HUES64 (cell line): ENCODE results near the gene GZMM.

Experiments used
- H3K27ac ChIP-seq: 2 replicates; pipeline ENCODE4 v1.7.0; 2013; ENCODE audit warnings: low read depth, low read length, inconsistent platforms
- H3K27me3 ChIP-seq: 2 replicates; pipeline ENCODE4 v1.6.1; 2013; ENCODE audit warnings: mild to moderate bottlenecking, low read length; ENCODE audit not compliant: insufficient read depth
- H3K36me3 ChIP-seq: 2 replicates; pipeline ENCODE4 v1.6.1; 2013; ENCODE audit warnings: mild to moderate bottlenecking, low read length; ENCODE audit not compliant: insufficient read depth
- H3K4me1 ChIP-seq: 2 replicates; pipeline ENCODE4 v1.6.1; 2013; ENCODE audit warnings: mild to moderate bottlenecking, low read length, moderate library complexity; ENCODE audit not compliant: insufficient read depth
- H3K4me3 ChIP-seq: 2 replicates; pipeline ENCODE4 v1.5.1; 2013; ENCODE audit warnings: mild to moderate bottlenecking, low read length, moderate library complexity
- H3K9ac ChIP-seq: 2 replicates; pipeline ENCODE4 v1.6.1; 2013; ENCODE audit warnings: mild to moderate bottlenecking, low read depth, low read length
- H3K9me3 ChIP-seq: 2 replicates; pipeline ENCODE4 v1.6.1; 2013; ENCODE audit warnings: low read depth, low read length; ENCODE audit not compliant: insufficient read depth
- WGBS: fragments of 150-250, 120-280 bp; methylation state at CpG from one replicate; pipeline ENCODE4 v1.1.7; 2013; ENCODE audit warnings: missing lambda C conversion rate; 5-methylcytosine and 5-hydroxymethylcytosine counted together

GZMM gene

DNA sequence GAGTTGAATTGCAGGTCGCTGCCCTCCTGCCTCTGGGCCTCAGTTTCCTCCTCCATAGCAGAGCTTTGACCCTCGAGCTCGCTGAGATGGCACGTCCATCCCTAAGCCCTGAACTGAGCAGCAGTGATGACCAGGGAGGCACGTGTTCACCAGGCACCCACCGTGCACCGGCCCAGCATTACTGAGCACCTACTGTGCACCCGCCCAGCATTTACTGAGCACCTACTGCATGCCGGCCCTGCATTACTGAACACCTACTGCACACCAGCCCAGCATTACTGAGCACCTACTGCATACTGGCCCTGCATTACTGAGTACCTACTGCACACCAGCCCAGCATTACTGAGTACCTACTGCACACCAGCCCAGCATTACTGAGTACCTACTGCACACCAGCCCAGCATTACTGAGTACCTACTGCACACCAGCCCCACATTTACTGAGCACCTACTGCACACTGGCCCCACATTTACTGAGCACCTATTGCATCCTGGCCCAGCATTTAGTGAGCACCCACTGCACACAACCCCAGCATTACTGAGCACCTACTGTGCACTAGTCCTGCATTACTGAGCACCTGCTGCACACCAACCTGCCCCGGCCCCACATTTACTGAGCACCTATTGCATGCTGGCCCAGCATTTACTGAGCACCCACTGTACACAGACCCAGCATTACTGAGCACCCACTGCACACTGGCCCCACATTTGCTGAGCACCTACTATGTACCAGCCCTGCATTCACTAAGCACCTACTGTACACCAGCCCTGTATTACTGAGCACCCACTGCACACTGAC lies 30.3 kb upstream of the GZMM start:
- H3K9ac ChIP-seq: no peak overlapping the region
- H3K4me3 ChIP-seq: no peak overlapping the region
- no peaks in the 10 kb centered on the region for H3K9me3 ChIP-seq
- H3K27me3 ChIP-seq: no peaks in the 10 kb centered on the region; the same call in 1 of the 2 replicates
- no peak overlapping the region for H3K27ac ChIP-seq
- H3K4me1 ChIP-seq: peaks cover 11% of the 10 kb centered on the region
- peaks cover 8% of the 10 kb centered on the region for H3K36me3 ChIP-seq
- WGBS: 78% methylated on average over 10 of the region's 10 CpGs

DNA sequence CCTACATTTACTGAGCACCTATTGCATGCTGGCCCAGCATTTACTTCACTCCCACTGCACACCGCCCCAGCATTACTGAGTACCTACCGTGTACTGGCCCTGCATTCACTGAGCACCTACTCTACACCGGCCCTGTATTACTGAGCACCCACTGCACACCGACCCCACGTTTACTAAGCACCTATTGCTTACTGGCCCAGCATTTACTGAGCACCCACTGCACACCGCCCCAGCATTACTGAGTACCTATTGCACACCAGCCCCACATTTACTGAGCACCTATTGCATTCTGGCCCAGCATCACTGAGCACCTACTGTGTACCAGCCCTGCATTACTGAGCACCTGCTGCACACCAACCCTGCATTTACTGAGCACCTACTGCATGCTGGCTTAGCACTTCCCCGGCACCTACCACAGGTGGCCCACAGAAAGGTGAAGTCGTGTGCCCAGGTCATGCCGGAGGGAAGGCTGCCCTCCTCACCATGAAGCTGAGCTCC lies 29.6 kb upstream of the GZMM start:
- 93% methylated on average over 9 of the region's 9 CpGs for WGBS
- Histone ChIP-seq H3K27ac (no peak overlapping the region), H3K36me3 (peaks cover 6% of the 10 kb centered on the region), H3K4me1 (peaks cover 11% of the 10 kb centered on the region), H3K27me3 (no peaks in the 10 kb centered on the region; the same call in 1 of the 2 replicates), H3K9me3 (no peaks in the 10 kb centered on the region), H3K4me3 (no peak overlapping the region), H3K9ac (no peak overlapping the region)

DNA sequence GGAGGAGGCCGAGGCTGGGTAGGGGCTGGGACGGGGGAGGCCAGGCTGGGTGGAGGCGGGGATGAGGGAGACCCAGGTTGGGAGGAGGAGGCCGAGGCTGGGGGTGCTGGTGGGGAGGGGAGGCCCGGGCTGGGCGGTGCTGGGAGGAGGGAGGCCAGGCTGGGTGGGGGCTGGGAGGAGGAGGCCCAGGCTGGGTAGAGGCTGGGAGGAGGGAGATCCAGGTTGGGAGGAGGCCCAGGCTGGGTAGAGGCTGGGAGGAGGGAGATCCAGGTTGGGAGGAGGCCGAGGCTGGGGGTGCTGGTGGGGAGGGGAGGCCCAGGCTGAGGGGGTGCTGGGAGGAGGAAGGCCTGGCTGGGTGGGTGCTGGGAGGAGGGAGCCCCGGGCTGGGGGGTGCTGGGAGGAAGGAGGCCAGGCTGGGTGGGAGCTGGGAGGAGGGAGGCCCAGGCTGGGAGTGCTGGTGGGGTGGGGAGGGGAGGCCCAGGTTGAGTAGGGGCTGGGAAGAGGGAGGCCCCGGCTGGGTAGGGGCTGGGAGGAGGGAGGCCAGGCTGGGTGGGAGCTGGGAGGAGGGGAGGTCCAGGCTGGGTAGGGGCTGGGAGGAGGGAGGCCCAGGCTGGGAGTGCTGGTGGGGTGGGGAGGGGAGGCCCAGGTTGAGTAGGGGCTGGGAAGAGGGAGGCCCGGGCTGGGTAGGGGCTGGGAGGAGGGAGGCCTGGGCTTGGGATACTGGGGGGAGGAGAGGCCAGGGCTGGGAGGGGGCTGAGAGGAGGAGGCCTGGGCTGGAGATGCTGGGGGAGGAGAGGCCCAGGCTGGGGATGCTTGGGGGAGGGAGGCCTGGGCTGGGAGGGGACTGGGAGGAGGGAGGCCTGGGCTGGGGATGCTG lies 25.9 kb upstream of the GZMM start:
- Histone ChIP-seq H3K27me3 (no peaks in the 10 kb centered on the region; the same call in 1 of the 2 replicates), H3K4me3 (no peak overlapping the region), H3K4me1 (no peaks in the 10 kb centered on the region), H3K36me3 (no peaks in the 10 kb centered on the region), H3K9me3 (peaks cover 12% of the 10 kb centered on the region; the same call in 1 of the 2 replicates), H3K9ac (no peak overlapping the region), H3K27ac (no peak overlapping the region)
- 69% methylated on average over 10 of the region's 10 CpGs for WGBS

GRCh38 chr19:518598-519231 lies 25.1 kb upstream of the GZMM start:
- Histone ChIP-seq H3K4me1 (no peaks in the 10 kb centered on the region), H3K9ac (no peak overlapping the region), H3K4me3 (no peak overlapping the region), H3K9me3 (peaks cover 12% of the 10 kb centered on the region; the same call in 1 of the 2 replicates), H3K36me3 (no peaks in the 10 kb centered on the region), H3K27me3 (no peaks in the 10 kb centered on the region; the same call in 1 of the 2 replicates), H3K27ac (no peak overlapping the region)
- WGBS: 35% methylated on average over 58 of the region's 58 CpGs

- Histone ChIP-seq H3K27me3 (no peaks in the 10 kb centered on the region), H3K36me3 (no peaks in the 10 kb centered on the region), H3K9me3 (peaks cover 12% of the 10 kb centered on the region; the same call in 1 of the 2 replicates), H3K4me1 (no peaks in the 10 kb centered on the region), H3K9ac (no peak overlapping the region), H3K27ac (no peak overlapping the region), H3K4me3 (no peak overlapping the region)
- 91% methylated on average over 45 of the region's 45 CpGs for WGBS
Measured at GRCh38 chr19:519449-519865, 24.4 kb upstream of the GZMM start.

GRCh38 chr19:522726-523125 lies 21.1 kb upstream of the GZMM start:
- 92% methylated on average over 12 of the region's 12 CpGs for WGBS

GRCh38 chr19:524062-524674 lies 19.7 kb upstream of the GZMM start:
- H3K9me3 ChIP-seq: peaks cover 12% of the 10 kb centered on the region; the same call in 1 of the 2 replicates
- no peaks in the 10 kb centered on the region for H3K36me3 ChIP-seq
- no peak overlapping the region for H3K4me3 ChIP-seq
- 79% methylated on average over 29 of the region's 29 CpGs for WGBS
- H3K9ac ChIP-seq: no peak overlapping the region
- 0 out of 2 replicates have a peak, but pooled peaks cover 4% of the 10 kb centered on the region for H3K4me1 ChIP-seq
- H3K27ac ChIP-seq: no peak overlapping the region
- peaks cover 5% of the 10 kb centered on the region; the same call in 1 of the 2 replicates for H3K27me3 ChIP-seq

More at GRCh38 chr19:522726-523125, 21.1 kb upstream of the GZMM start:
- Histone ChIP-seq H3K27me3 (peaks cover 5% of the 10 kb centered on the region; the same call in 1 of the 2 replicates), H3K9ac (no peak overlapping the region), H3K27ac (no peak overlapping the region), H3K4me3 (no peak overlapping the region), H3K4me1 (0 out of 2 replicates have a peak, but pooled peaks cover 4% of the 10 kb centered on the region), H3K36me3 (no peaks in the 10 kb centered on the region), H3K9me3 (peaks cover 12% of the 10 kb centered on the region; the same call in 1 of the 2 replicates)

DNA sequence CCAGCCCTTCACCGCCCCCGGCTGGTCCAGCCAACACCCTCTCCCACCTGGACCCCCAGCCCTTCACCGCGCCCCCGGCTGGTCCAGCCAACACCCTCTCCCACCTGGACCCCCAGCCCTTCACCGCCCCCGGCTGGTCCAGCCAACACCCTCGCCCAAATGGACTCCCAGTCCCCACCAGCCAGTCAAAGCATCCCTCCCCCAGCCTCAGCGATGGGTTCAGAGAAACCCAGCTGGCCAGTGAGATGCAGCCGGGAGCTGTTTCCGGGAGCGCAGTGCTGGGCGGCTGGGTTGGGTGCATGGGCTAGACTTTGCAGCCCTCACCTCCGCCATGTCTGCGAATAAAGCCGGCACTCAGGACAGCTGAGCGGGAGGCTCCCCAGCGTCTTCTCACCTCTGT lies 18.8 kb upstream of the GZMM start:
- H3K27ac ChIP-seq: no peak overlapping the region
- WGBS: 72% methylated on average over 16 of the region's 18 CpGs
- 0 out of 2 replicates have a peak, but pooled peaks cover 4% of the 10 kb centered on the region for H3K4me1 ChIP-seq
- H3K9ac ChIP-seq: no peak overlapping the region
- no peak overlapping the region for H3K4me3 ChIP-seq
- peaks cover 12% of the 10 kb centered on the region; the same call in 1 of the 2 replicates for H3K9me3 ChIP-seq
- H3K36me3 ChIP-seq: no peaks in the 10 kb centered on the region
- peaks cover 5% of the 10 kb centered on the region; the same call in 1 of the 2 replicates for H3K27me3 ChIP-seq

- no peak overlapping the region for H3K9ac ChIP-seq
- 56% methylated on average over 13 of the region's 13 CpGs for WGBS
Measured at GRCh38 chr19:525857-526419, 17.9 kb upstream of the GZMM start.

More at GRCh38 chr19:525857-526419, 17.9 kb upstream of the GZMM start:
- Histone ChIP-seq H3K27me3 (peaks cover 5% of the 10 kb centered on the region; the same call in 1 of the 2 replicates), H3K9me3 (peaks cover 10% of the 10 kb centered on the region; the same call in 1 of the 2 replicates), H3K27ac (no peak overlapping the region), H3K4me3 (no peak overlapping the region), H3K4me1 (0 out of 2 replicates have a peak, but pooled peaks cover 4% of the 10 kb centered on the region), H3K36me3 (no peaks in the 10 kb centered on the region)
